ENCODE data around the gene PI3.
A peak's percentile ranks its signal among the peaks of the same experiment; 100 is the strongest.

The PI3 gene

GRCh38 chr20:45140836-45141235 is 33.9 kb upstream of the PI3 start:
- TF ChIP-seq, protein P1, sequence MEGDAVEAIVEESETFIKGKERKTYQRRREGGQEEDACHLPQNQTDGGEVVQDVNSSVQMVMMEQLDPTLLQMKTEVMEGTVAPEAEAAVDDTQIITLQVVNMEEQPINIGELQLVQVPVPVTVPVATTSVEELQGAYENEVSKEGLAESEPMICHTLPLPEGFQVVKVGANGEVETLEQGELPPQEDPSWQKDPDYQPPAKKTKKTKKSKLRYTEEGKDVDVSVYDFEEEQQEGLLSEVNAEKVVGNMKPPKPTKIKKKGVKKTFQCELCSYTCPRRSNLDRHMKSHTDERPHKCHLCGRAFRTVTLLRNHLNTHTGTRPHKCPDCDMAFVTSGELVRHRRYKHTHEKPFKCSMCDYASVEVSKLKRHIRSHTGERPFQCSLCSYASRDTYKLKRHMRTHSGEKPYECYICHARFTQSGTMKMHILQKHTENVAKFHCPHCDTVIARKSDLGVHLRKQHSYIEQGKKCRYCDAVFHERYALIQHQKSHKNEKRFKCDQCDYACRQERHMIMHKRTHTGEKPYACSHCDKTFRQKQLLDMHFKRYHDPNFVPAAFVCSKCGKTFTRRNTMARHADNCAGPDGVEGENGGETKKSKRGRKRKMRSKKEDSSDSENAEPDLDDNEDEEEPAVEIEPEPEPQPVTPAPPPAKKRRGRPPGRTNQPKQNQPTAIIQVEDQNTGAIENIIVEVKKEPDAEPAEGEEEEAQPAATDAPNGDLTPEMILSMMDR (IDR thresholded peaks at IDR 0.05; ENCODE audit: low read depth, low read length): no peak
- TF ChIP-seq EZH2phosphoT487 (IDR thresholded peaks at IDR 0.05; ENCODE audit: low read depth): no peak
- no peak overlapping the region for H3K4me3 ChIP-seq (ENCODE audit: low read length)
- peaks cover 15% of the 10 kb centered on the region for H3K27me3 ChIP-seq (ENCODE audit: low read depth, low read length)
- no peaks in the 10 kb centered on the region for H4K20me1 ChIP-seq (ENCODE audit: insufficient read depth, low read length)
- no peak overlapping the region for H3K4me2 ChIP-seq (ENCODE audit: low read length)
- H3K9ac ChIP-seq (ENCODE audit: low read length): no peak overlapping the region
- H3K9me3 ChIP-seq (ENCODE audit: insufficient read depth, low read length): no peaks in the 10 kb centered on the region
- no peaks in the 10 kb centered on the region for H3K79me2 ChIP-seq (ENCODE audit: low read length)
- no peak overlapping the region for H2AFZ ChIP-seq (ENCODE audit: low read depth, low read length)
- 0 out of 2 replicates have a peak, but pooled peaks cover 2% of the 10 kb centered on the region for H3K4me1 ChIP-seq (ENCODE audit: low read length)
- peaks cover 3% of the 10 kb centered on the region for H3K36me3 ChIP-seq (replicated peaks; ENCODE audit: low read depth, low read length)
- no peak overlapping the region for H3K27ac ChIP-seq (ENCODE audit: low read length)

GRCh38 chr20:45149062-45149461 is 25.6 kb upstream of the PI3 start:
- Histone ChIP-seq H3K9ac (ENCODE audit: low read length) (no peak overlapping the region), H4K20me1 (ENCODE audit: insufficient read depth, low read length) (no peaks in the 10 kb centered on the region), H3K9me3 (ENCODE audit: insufficient read depth, low read length) (no peaks in the 10 kb centered on the region), H3K79me2 (ENCODE audit: low read length) (no peaks in the 10 kb centered on the region), H3K4me1 (ENCODE audit: low read length) (peaks cover 27% of the 10 kb centered on the region), H3K27me3 (ENCODE audit: low read depth, low read length) (peaks cover 20% of the 10 kb centered on the region), H3K4me3 (ENCODE audit: low read length) (no peak overlapping the region), H3K36me3 (replicated peaks; ENCODE audit: low read depth, low read length) (peaks cover 8% of the 10 kb centered on the region), H3K4me2 (ENCODE audit: low read length) (no peak overlapping the region), H3K27ac (ENCODE audit: low read length) (no peak overlapping the region), H2AFZ (ENCODE audit: low read depth, low read length) (no peak overlapping the region)
- TF ChIP-seq EZH2phosphoT487 (IDR thresholded peaks at IDR 0.05; ENCODE audit: low read depth): no peak
- TF ChIP-seq, protein P1 (IDR thresholded peaks at IDR 0.05; ENCODE audit: low read depth, low read length): no peak

GRCh38 chr20:45152405-45152804 is 22.3 kb upstream of the PI3 start:
- no peak overlapping the region for H3K27ac ChIP-seq (ENCODE audit: low read length)
- H3K4me2 ChIP-seq (ENCODE audit: low read length): no peak overlapping the region
- H3K4me1 ChIP-seq (ENCODE audit: low read length): peaks cover 46% of the 10 kb centered on the region
- H3K9me3 ChIP-seq (ENCODE audit: insufficient read depth, low read length): peaks cover 13% of the 10 kb centered on the region
- no peaks in the 10 kb centered on the region for H3K79me2 ChIP-seq (ENCODE audit: low read length)
- H3K4me3 ChIP-seq (ENCODE audit: low read length): no peak overlapping the region
- no peak overlapping the region for H2AFZ ChIP-seq (ENCODE audit: low read depth, low read length)
- no peaks in the 10 kb centered on the region for H3K27me3 ChIP-seq (ENCODE audit: low read depth, low read length)
- TF ChIP-seq EZH2phosphoT487 (IDR thresholded peaks at IDR 0.05; ENCODE audit: low read depth): no peak
- TF ChIP-seq, protein P1 (IDR thresholded peaks at IDR 0.05; ENCODE audit: low read depth, low read length): no peak
- H3K36me3 ChIP-seq (replicated peaks; ENCODE audit: low read depth, low read length): peaks cover 19% of the 10 kb centered on the region
- no peaks in the 10 kb centered on the region for H4K20me1 ChIP-seq (ENCODE audit: insufficient read depth, low read length)
- H3K9ac ChIP-seq (ENCODE audit: low read length): no peak overlapping the region

GRCh38 chr20:45153147-45153546 is 21.6 kb upstream of the PI3 start:
- peaks cover 22% of the 10 kb centered on the region for H3K36me3 ChIP-seq (replicated peaks; ENCODE audit: low read depth, low read length)
- H3K9me3 ChIP-seq (ENCODE audit: insufficient read depth, low read length): peaks cover 20% of the 10 kb centered on the region
- H3K4me3 ChIP-seq (ENCODE audit: low read length): peak overlapping the region; percentile 34
- no peaks in the 10 kb centered on the region for H3K27me3 ChIP-seq (ENCODE audit: low read depth, low read length)
- TF ChIP-seq EZH2phosphoT487 (IDR thresholded peaks at IDR 0.05; ENCODE audit: low read depth): no peak
- TF ChIP-seq, protein P1 (IDR thresholded peaks at IDR 0.05; ENCODE audit: low read depth, low read length): no peak
- peak overlapping the region; percentile 57 for H3K4me2 ChIP-seq (ENCODE audit: low read length)
- H2AFZ ChIP-seq (ENCODE audit: low read depth, low read length): no peak overlapping the region
- peak overlapping the region; percentile 26; the same call in 1 of the 2 replicates for H3K9ac ChIP-seq (ENCODE audit: low read length)
- no peaks in the 10 kb centered on the region for H4K20me1 ChIP-seq (ENCODE audit: insufficient read depth, low read length)
- peaks cover 46% of the 10 kb centered on the region for H3K4me1 ChIP-seq (ENCODE audit: low read length)
- no peaks in the 10 kb centered on the region for H3K79me2 ChIP-seq (ENCODE audit: low read length)
- peak overlapping the region; percentile 82 for H3K27ac ChIP-seq (ENCODE audit: low read length)

All from OCI-LY3 (cell line).